Breast epithelium (tissue), 3 donors: Measurements from ENCODE around the gene RTTN.

Source experiments
- CTCF ChIP-seq, 3 donors: fragments of 450-650 bp; IDR thresholded peaks; one replicate each; pipeline ENCODE4 v1.5.1; 2016 to 2017; ENCODE audit warnings: antibody characterized with exemption in 3 of 3, mild to moderate bottlenecking in 3 of 3, moderate library complexity in 3 of 3
- POLR2A ChIP-seq: fragments of 450-650 bp; IDR thresholded peaks from one replicate; pipeline ENCODE4 v1.6.1; 2016; ENCODE audit warnings: antibody characterized with exemption, mild to moderate bottlenecking, moderate library complexity

DNA sequence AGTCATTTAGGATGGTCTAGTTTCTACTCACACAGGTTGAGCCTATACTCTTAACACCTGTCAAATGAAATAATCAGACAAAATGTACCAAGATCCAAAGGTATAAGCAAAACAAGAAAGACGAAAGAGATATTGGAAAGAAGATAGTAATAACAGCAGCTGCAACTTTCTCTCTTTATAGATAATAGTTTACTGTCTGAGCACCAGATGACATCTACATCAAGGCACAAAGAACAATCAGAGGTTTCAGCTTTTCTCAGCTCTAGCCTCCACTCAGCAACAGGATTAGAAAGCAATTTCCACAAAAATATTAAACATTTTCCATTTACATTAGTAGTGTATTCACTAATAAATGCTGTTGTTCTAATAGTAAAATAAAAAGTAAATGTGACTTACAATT is 66.3 kb downstream of the RTTN start:
- no peak for TF ChIP-seq CTCF (IDR thresholded peaks at IDR 0.05)
- no peak for TF ChIP-seq POLR2A
